MM.1S (cell line): ENCODE results near the gene SORCS2.

Experiments used
- EZH2 ChIP-seq: fragments of 300-600 bp; sonication (generic); optimal IDR thresholded peaks from 2 replicates; pipeline ENCODE3; 2017; ENCODE audit warnings: low read depth, mild to moderate bottlenecking, antibody characterized with exemption, low read length, mixed read lengths
- TF ChIP-seq, protein P1 (sequence below): fragments of 300-600 bp; sonication (generic); IDR thresholded peaks from 2 replicates; pipeline ENCODE4 v1.5.1; 2016; ENCODE audit warnings: antibody characterized with exemption, low read length, mixed read lengths

DNA sequence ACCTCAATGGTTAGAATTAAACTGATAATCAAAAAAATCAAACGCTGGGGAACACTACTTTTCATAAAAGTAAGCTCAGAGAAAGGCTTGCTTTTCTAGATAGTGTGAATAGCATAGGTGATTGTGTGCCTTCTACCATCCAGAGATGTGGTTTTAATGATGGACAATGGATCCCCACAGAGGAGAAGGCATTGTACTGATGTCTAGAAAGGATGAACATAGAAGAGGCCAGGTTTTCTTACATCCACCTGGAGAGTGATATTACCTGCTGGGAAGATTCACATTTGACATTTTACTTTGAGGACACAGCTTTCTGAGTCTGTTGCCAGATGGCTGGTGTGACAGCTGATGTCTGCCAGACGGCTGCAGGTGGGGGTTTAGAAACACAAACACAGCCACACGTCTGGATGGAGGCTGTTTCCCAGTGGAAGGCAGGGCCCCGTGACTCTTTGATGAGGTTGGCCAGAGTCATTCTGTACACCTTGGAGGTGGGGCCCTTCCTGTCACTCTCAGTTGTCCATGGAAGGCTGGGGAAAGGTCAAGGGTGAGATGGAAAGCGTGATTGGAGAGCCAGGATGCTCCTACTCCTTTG, 128.0 kb downstream of the SORCS2 start:
- TF ChIP-seq, protein P1, sequence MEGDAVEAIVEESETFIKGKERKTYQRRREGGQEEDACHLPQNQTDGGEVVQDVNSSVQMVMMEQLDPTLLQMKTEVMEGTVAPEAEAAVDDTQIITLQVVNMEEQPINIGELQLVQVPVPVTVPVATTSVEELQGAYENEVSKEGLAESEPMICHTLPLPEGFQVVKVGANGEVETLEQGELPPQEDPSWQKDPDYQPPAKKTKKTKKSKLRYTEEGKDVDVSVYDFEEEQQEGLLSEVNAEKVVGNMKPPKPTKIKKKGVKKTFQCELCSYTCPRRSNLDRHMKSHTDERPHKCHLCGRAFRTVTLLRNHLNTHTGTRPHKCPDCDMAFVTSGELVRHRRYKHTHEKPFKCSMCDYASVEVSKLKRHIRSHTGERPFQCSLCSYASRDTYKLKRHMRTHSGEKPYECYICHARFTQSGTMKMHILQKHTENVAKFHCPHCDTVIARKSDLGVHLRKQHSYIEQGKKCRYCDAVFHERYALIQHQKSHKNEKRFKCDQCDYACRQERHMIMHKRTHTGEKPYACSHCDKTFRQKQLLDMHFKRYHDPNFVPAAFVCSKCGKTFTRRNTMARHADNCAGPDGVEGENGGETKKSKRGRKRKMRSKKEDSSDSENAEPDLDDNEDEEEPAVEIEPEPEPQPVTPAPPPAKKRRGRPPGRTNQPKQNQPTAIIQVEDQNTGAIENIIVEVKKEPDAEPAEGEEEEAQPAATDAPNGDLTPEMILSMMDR, result no peak
- TF ChIP-seq EZH2, result no peak
